Fibroblast of lung (primary cell): ENCODE results near the gene LOC128125822.

ENCODE experiments used
- EZH2 ChIP-seq: IDR thresholded peaks from 2 replicates; pipeline ENCODE4 v1.5.1; 2012; ENCODE audit warnings: low read length, control low read depth, mild to moderate bottlenecking; ENCODE audit errors: missing control alignments
- TF ChIP-seq, protein P1 (sequence below), 2 donors: IDR thresholded peaks in 1 of 2; conservative IDR thresholded peaks in 1 of 2; 1 replicate in 1 of 2; 2 replicates in 1 of 2; pipeline ENCODE4 v1.5.1; 2011 to 2012; ENCODE audit warnings: low read length in 2 of 2, control low read depth in 1 of 2, inconsistent platforms in 1 of 2, low read depth in 1 of 2, mild to moderate bottlenecking in 1 of 2

DNA sequence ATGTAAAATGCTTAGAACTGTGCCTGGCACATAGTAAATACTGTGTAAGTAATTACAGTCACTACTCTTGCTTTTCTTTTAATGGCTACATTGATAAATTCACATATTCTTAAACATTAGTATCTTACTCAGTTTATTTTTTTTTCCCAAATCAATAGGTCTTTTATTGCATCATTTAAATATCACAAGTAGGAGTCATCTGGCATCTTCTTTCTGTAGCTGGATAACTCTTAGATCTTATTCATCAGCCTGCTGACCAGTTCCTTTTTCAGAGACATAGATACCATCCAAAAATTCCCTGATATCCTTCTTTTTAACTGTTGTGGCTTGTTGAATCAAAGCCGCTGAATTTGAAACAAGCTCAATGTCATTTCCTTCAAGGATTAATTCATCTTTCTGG, 43.3 kb downstream of the LOC128125822 start:
- TF ChIP-seq, protein P1, sequence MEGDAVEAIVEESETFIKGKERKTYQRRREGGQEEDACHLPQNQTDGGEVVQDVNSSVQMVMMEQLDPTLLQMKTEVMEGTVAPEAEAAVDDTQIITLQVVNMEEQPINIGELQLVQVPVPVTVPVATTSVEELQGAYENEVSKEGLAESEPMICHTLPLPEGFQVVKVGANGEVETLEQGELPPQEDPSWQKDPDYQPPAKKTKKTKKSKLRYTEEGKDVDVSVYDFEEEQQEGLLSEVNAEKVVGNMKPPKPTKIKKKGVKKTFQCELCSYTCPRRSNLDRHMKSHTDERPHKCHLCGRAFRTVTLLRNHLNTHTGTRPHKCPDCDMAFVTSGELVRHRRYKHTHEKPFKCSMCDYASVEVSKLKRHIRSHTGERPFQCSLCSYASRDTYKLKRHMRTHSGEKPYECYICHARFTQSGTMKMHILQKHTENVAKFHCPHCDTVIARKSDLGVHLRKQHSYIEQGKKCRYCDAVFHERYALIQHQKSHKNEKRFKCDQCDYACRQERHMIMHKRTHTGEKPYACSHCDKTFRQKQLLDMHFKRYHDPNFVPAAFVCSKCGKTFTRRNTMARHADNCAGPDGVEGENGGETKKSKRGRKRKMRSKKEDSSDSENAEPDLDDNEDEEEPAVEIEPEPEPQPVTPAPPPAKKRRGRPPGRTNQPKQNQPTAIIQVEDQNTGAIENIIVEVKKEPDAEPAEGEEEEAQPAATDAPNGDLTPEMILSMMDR (conservative IDR thresholded peaks at IDR 0.05 in 1 of 2, IDR thresholded peaks at IDR 0.05 in 1 of 2; ENCODE audit: low read depth in 1 of 2, low read length in 2 of 2), result no peak
- no peak for TF ChIP-seq EZH2
